H9 (cell line): ENCODE measurements around the gene PLEKHD1. TPM values are rescaled to one million over a fixed set of nuclear protein-coding genes. Genes with fewer than 3 reads are reported as not detected.

Source experiments
- DNase-seq: peaks from one replicate; pipeline ENCODE4 v3.0.0-alpha.2; 2017
- H2AFZ ChIP-seq: one replicate; pipeline ENCODE4 v1.6.1; 2013; ENCODE audit warnings: mild to moderate bottlenecking, low read length, control low read depth, moderate library complexity
- H2AK5ac ChIP-seq: 2 replicates; pipeline ENCODE4 v1.6.1; 2013; ENCODE audit warnings: low read length, control low read depth, mixed read lengths; ENCODE audit not compliant: insufficient read length
- H2BK120ac ChIP-seq: one replicate; pipeline ENCODE4 v1.6.1; 2013; ENCODE audit warnings: low read depth, mild to moderate bottlenecking, low read length, control low read depth, inconsistent platforms; ENCODE audit not compliant: poor library complexity, severe bottlenecking
- H2BK12ac ChIP-seq: 2 replicates; pipeline ENCODE4 v1.6.1; 2013; ENCODE audit warnings: low read length, control low read depth, mixed read lengths, low read depth; ENCODE audit not compliant: insufficient read length
- H2BK15ac ChIP-seq: 2 replicates; pipeline ENCODE4 v1.6.1; 2013; ENCODE audit warnings: low read depth, low read length, control low read depth
- H2BK20ac ChIP-seq: one replicate; pipeline ENCODE4 v1.6.1; 2013; ENCODE audit warnings: low read depth, mild to moderate bottlenecking, low read length, control low read depth, inconsistent platforms; ENCODE audit not compliant: poor library complexity, severe bottlenecking
- H2BK5ac ChIP-seq: 2 replicates; pipeline ENCODE4 v1.6.1; 2013; ENCODE audit warnings: low read length, control low read depth, mixed read lengths; ENCODE audit not compliant: insufficient read length
- H3K14ac ChIP-seq: 2 replicates; pipeline ENCODE4 v1.6.1; 2013; ENCODE audit warnings: low read length, control low read depth; ENCODE audit not compliant: insufficient read depth
- H3K18ac ChIP-seq: 2 replicates; pipeline ENCODE4 v1.6.1; 2013; ENCODE audit warnings: low read depth, mild to moderate bottlenecking, mixed read lengths, low read length, control low read depth; ENCODE audit not compliant: insufficient read length
- H3K23ac ChIP-seq: 2 replicates; pipeline ENCODE4 v1.6.1; 2013; ENCODE audit warnings: low read length, control low read depth, mixed read lengths, low read depth; ENCODE audit not compliant: insufficient read length
- H3K23me2 ChIP-seq: 2 replicates; pipeline ENCODE4 v1.6.1; 2013; ENCODE audit warnings: low read depth, mild to moderate bottlenecking, mixed read lengths, low read length, control low read depth; ENCODE audit not compliant: insufficient read length, poor library complexity, severe bottlenecking
- H3K27ac ChIP-seq: 2 replicates; pipeline ENCODE4 v1.5.1; 2013; ENCODE audit warnings: low read length, control low read depth, mixed read lengths, low read depth; ENCODE audit not compliant: insufficient read length
- H3K27me3 ChIP-seq: 2 replicates; pipeline ENCODE4 v1.6.1; 2013; ENCODE audit warnings: low read length, control low read depth, inconsistent platforms; ENCODE audit not compliant: insufficient read depth
- H3K4ac ChIP-seq: 2 replicates; pipeline ENCODE4 v1.6.1; 2013; ENCODE audit warnings: low read depth, mild to moderate bottlenecking, control low read depth, inconsistent platforms, low read length, moderate library complexity
- H3K4me1 ChIP-seq: 2 replicates; pipeline ENCODE4 v1.6.1; 2013; ENCODE audit warnings: low read length, control low read depth, inconsistent platforms; ENCODE audit not compliant: insufficient read depth
- H3K4me2 ChIP-seq: 2 replicates; pipeline ENCODE4 v1.6.1; 2013; ENCODE audit warnings: low read length, control low read depth, mixed read lengths; ENCODE audit not compliant: insufficient read length, insufficient read depth
- H3K56ac ChIP-seq: 2 replicates; pipeline ENCODE4 v1.6.1; 2013; ENCODE audit warnings: low read depth, mild to moderate bottlenecking, mixed read lengths, low read length, control low read depth; ENCODE audit not compliant: insufficient read length
- H3K79me1 ChIP-seq: 2 replicates; pipeline ENCODE4 v1.6.1; 2013; ENCODE audit warnings: low read depth, mild to moderate bottlenecking, moderate library complexity, low read length, control low read depth, inconsistent platforms; ENCODE audit not compliant: insufficient read depth, poor library complexity, severe bottlenecking
- H3K79me2 ChIP-seq: 2 replicates; pipeline ENCODE4 v1.6.1; 2013; ENCODE audit warnings: low read length, control low read depth, inconsistent platforms; ENCODE audit not compliant: insufficient read depth
- H3K9ac ChIP-seq: 2 replicates; pipeline ENCODE4 v1.6.1; 2013; ENCODE audit warnings: low read length, control low read depth, mixed read lengths; ENCODE audit not compliant: insufficient read length; ENCODE audit errors: extremely low read depth
- H3K9me3 ChIP-seq: one replicate; pipeline ENCODE4 v1.6.1; 2013; ENCODE audit warnings: low read depth, low read length, inconsistent platforms; ENCODE audit not compliant: control insufficient read depth
- H3T11ph ChIP-seq: one replicate; pipeline ENCODE4 v1.6.1; 2013; ENCODE audit warnings: mild to moderate bottlenecking, low read length, control low read depth, inconsistent platforms
- H4K20me1 ChIP-seq: one replicate; pipeline ENCODE4 v1.6.1; 2013; ENCODE audit not compliant: control insufficient read depth, insufficient read length, insufficient read depth
- H4K5ac ChIP-seq: 2 replicates; pipeline ENCODE4 v1.6.1; 2013; ENCODE audit warnings: low read depth, mild to moderate bottlenecking, mixed read lengths, low read length, control low read depth; ENCODE audit not compliant: insufficient read length
- H4K8ac ChIP-seq: replicated peaks from 2 replicates; pipeline ENCODE4 v1.6.1; 2013; ENCODE audit warnings: low read length, control low read depth, mixed read lengths, low read depth; ENCODE audit not compliant: insufficient read length
- H4K91ac ChIP-seq: 2 replicates; pipeline ENCODE4 v1.6.1; 2013; ENCODE audit warnings: low read depth, mild to moderate bottlenecking, moderate library complexity, mixed read lengths, low read length, control low read depth; ENCODE audit not compliant: insufficient read length
- H3K27ac Mint-ChIP-seq, 3 experiments: 2 replicates in 2 of 3; 3 replicates in 1 of 3; pipeline ENCODE4 v1.8.0; 2020 to 2021; ENCODE audit warnings: mixed read lengths in 3 of 3, mild to moderate bottlenecking in 1 of 3, moderate library complexity in 1 of 3
- H3K27me3 Mint-ChIP-seq: 2 replicates; pipeline ENCODE4 v1.8.0; 2021; ENCODE audit warnings: low read depth, mild to moderate bottlenecking, moderate library complexity, mixed read lengths
- H3K36me3 Mint-ChIP-seq, 3 experiments: 2 replicates in 2 of 3; 3 replicates in 1 of 3; pipeline ENCODE4 v1.8.0; 2020 to 2021; ENCODE audit warnings: low read depth in 3 of 3, mixed read lengths in 3 of 3; ENCODE audit not compliant: insufficient read depth in 1 of 3
- H3K4me1 Mint-ChIP-seq, 2 experiments: 2 replicates each; pipeline ENCODE4 v1.8.0; 2020; ENCODE audit warnings: mixed read lengths in 2 of 2
- H3K4me3 Mint-ChIP-seq, 2 experiments: 2 replicates in 1 of 2; 3 replicates in 1 of 2; pipeline ENCODE4 v1.8.0; 2020 to 2021; ENCODE audit warnings: mild to moderate bottlenecking in 2 of 2, mixed read lengths in 2 of 2, moderate library complexity in 1 of 2
- H3K9me3 Mint-ChIP-seq, 2 experiments: 2 replicates in 1 of 2; 3 replicates in 1 of 2; pipeline ENCODE4 v1.8.0; 2020; ENCODE audit warnings: mild to moderate bottlenecking in 2 of 2, mixed read lengths in 2 of 2, moderate library complexity in 1 of 2
- CTCF ChIP-seq: fragments of 200-600 bp; sonication (generic); conservative IDR thresholded peaks from 3 replicates; pipeline ENCODE4 v1.8.0; 2021; ENCODE audit warnings: antibody characterized with exemption, mild to moderate bottlenecking
- WGBS: extraction: QIAGEN DNeasy Blood & Tissue Kit; methylation state at CpG from one replicate; pipeline ENCODE4 v1.1.7; 2013; ENCODE audit warnings: missing lambda C conversion rate, low lambda C conversion rate, mixed read lengths; ENCODE audit not compliant: insufficient read length; ENCODE audit errors: extremely low coverage; 5-methylcytosine and 5-hydroxymethylcytosine counted together
- total RNA-seq: library from RNA; stranded (reverse); gene quantifications from 2 replicates; pipeline ENCODE4 v1.2.1, GENCODE V29; 2021

PLEKHD1 gene
- total RNA-seq, 1 experiment from 2014 or later: 0.37 TPM

GRCh38 chr14:69560826-69561225, 76.3 kb downstream of the PLEKHD1 start:
- Histone ChIP-seq H4K8ac (no peak overlapping the region), H3K9ac (no peak overlapping the region), H4K5ac (no peak overlapping the region), H3T11ph (no peak overlapping the region), H2AFZ (no peak overlapping the region), H3K4me1 (peaks cover 2% of the 10 kb centered on the region; the same call in 1 of the 2 replicates), H2BK20ac (no peak overlapping the region), H4K91ac (no peak overlapping the region), H3K23me2 (no peaks in the 10 kb centered on the region), H3K79me1 (no peaks in the 10 kb centered on the region), H3K56ac (no peak overlapping the region), H3K18ac (no peak overlapping the region), H3K4me2 (no peak overlapping the region), H4K20me1 (no peaks in the 10 kb centered on the region), H3K14ac (no peak overlapping the region), H3K4ac (no peak overlapping the region), H3K27me3 (no peaks in the 10 kb centered on the region), H3K27ac (no peak overlapping the region), H2BK5ac (no peak overlapping the region), H2BK120ac (no peak overlapping the region), H3K9me3 (no peaks in the 10 kb centered on the region), H2BK15ac (no peak overlapping the region), H3K23ac (no peak overlapping the region), H3K79me2 (no peaks in the 10 kb centered on the region), H2BK12ac (no peak overlapping the region), H2AK5ac (no peak overlapping the region)
- WGBS: no CpG with 5 or more reads among the region's 7 CpGs
- no peak overlapping the region for H3K27ac Mint-ChIP-seq
- DNase-seq: no peak
- H3K4me3 Mint-ChIP-seq: no peak overlapping the region
- H3K9me3 Mint-ChIP-seq: no peaks in the 10 kb centered on the region; a peak in 1 of 5 replicates
- H3K36me3 Mint-ChIP-seq: no peaks in the 10 kb centered on the region
- no peaks in the 10 kb centered on the region; the same call in 1 of the 2 replicates for H3K27me3 Mint-ChIP-seq
- TF ChIP-seq CTCF: no peak
- peaks cover 30% of the 10 kb centered on the region in 2 experiments for H3K4me1 Mint-ChIP-seq
